WI38 (cell line): ENCODE results near the gene USP2.

Source experiments
- H3K4me3 ChIP-seq: 2 replicates; pipeline ENCODE4 v1.5.1; 2011; ENCODE audit warnings: low read depth, mild to moderate bottlenecking, control low read depth, low read length
- CTCF ChIP-seq: IDR thresholded peaks from 2 replicates; pipeline ENCODE4 v1.5.1; 2012; ENCODE audit warnings: low read depth, mild to moderate bottlenecking, control low read depth, low read length

The USP2 gene

GRCh38 chr11:119317592-119318239, 63.8 kb downstream of the USP2 start:
- H3K4me3 ChIP-seq: peak overlapping the region; percentile 76

GRCh38 chr11:119316729-119317591, 64.5 kb downstream of the USP2 start, which contains the start of gene MCAM:
MCAM (minus strand) TSS chr11:119317130; CDS start chr11:119317101, 29 bp downstream.
- no peak for TF ChIP-seq CTCF
- H3K4me3 ChIP-seq: peak within 1 kb of the TSS; percentile 76

More at GRCh38 chr11:119317592-119318239, 63.8 kb downstream of the USP2 start:
- TF ChIP-seq CTCF: no peak

GRCh38 chr11:119316016-119316728, 65.3 kb downstream of the USP2 start:
- peak overlapping the region; percentile 76 for H3K4me3 ChIP-seq
- TF ChIP-seq CTCF: no peak

- peak overlapping the region; percentile 76 for H3K4me3 ChIP-seq
- no peak for TF ChIP-seq CTCF
These were observed 66.1 kb downstream of the USP2 start for GRCh38 chr11:119315131-119316015.

- no peak for TF ChIP-seq CTCF
- no peak overlapping the region for H3K4me3 ChIP-seq
These were observed 66.8 kb downstream of the USP2 start for GRCh38 chr11:119314726-119315125.

GRCh38 chr11:119310682-119311052, 70.8 kb downstream of the USP2 start:
- no peak for TF ChIP-seq CTCF
- no peak overlapping the region for H3K4me3 ChIP-seq
